OCI-LY3 (cell line): ENCODE measurements around the gene CEBPG.

Experiments used
- EZH2phosphoT487 ChIP-seq: fragments of 200-600 bp; shearing (Covaris generic); IDR thresholded peaks from 2 replicates; pipeline ENCODE4 v1.6.1; 2018; ENCODE audit warnings: antibody characterized with exemption, mixed run types, low read depth
- TF ChIP-seq, protein P1 (sequence below): fragments of 200-600, 300-600 bp; sonication (generic); IDR thresholded peaks from 2 replicates; pipeline ENCODE4 v1.5.1; 2014; ENCODE audit warnings: antibody characterized with exemption, low read length, low read depth

DNA sequence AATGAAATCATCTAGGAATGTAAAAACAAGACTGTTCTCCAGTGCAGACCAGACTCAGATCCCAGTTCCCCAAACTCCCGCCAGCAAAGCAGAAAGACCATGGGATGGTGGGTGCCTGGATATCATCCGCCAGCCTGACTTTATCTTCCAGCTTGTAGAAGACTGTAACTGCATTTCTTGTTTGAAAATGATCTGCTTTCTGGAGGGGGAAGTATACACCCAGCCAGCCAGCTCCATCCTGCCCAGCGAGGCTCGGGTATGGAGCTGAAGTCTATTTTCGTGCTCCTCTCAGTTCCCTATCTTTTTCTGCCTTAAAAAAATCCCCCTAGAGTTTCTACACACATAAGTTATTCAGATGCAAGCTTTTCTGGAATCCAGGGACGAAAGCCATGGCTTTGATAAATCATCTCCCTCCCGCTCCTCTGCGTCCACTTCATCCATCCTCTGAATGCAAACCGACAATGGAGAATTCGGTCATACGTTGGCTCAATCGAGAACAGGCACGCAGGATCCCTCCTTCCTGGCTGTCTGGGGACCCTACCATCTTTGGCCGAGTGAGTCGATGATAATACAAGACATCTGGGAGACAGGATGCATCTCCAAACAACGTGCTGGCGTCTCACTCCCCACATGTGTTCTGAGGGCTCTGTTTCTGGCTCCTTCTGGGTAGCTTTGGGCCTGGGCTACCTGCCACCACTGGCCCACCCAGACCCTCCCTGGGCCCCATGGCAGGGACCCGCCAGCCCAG, 31.2 kb downstream of the CEBPG start:
- TF ChIP-seq, protein P1, sequence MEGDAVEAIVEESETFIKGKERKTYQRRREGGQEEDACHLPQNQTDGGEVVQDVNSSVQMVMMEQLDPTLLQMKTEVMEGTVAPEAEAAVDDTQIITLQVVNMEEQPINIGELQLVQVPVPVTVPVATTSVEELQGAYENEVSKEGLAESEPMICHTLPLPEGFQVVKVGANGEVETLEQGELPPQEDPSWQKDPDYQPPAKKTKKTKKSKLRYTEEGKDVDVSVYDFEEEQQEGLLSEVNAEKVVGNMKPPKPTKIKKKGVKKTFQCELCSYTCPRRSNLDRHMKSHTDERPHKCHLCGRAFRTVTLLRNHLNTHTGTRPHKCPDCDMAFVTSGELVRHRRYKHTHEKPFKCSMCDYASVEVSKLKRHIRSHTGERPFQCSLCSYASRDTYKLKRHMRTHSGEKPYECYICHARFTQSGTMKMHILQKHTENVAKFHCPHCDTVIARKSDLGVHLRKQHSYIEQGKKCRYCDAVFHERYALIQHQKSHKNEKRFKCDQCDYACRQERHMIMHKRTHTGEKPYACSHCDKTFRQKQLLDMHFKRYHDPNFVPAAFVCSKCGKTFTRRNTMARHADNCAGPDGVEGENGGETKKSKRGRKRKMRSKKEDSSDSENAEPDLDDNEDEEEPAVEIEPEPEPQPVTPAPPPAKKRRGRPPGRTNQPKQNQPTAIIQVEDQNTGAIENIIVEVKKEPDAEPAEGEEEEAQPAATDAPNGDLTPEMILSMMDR: no peak
- no peak for TF ChIP-seq EZH2phosphoT487
